Naive thymus-derived CD4-positive, alpha-beta T cell (primary cell): ENCODE measurements around the gene ADGRL3. TPM values are rescaled to one million over a fixed set of nuclear protein-coding genes. Genes with fewer than 3 reads are reported as not detected.
"Not testable (repeated sequence)": the region's sequence is repeated elsewhere in the genome, so short reads cannot be mapped to it uniquely, and the experiment has no call there.

Source experiments
- ATAC-seq: fragments of 150-1000 bp; cut with Tn5 transposase; 2 replicates; pipeline ENCODE4 v1.10.0; 2021; ENCODE audit warnings: mild to moderate bottlenecking, moderate library complexity
- CTCF ChIA-PET: fragments of 350-600 bp; sonication (Branson Sonifier 250); formaldehyde crosslinking; loops from one replicate; lab custom pipeline; 2021; ENCODE audit warnings: antibody characterized with exemption; lab: Charles Lee
- POLR2A ChIA-PET: fragments of 350-600 bp; sonication (Branson Sonifier 250); formaldehyde crosslinking; loops from one replicate; lab custom pipeline; 2021; ENCODE audit warnings: antibody characterized with exemption, inconsistent platforms; lab: Charles Lee
- DNase-seq, 9 donors: peaks; one replicate each; pipeline versions ENCODE4 v3.0.0 to v3.0.0-alpha.2; 2020 to 2022; ENCODE audit warnings: mixed read lengths in 1 of 9
- H3K27ac ChIP-seq: one replicate; pipeline ENCODE4 v1.7.0; 2013; ENCODE audit warnings: mild to moderate bottlenecking, low read depth, low read length, moderate library complexity
- H3K27me3 ChIP-seq, 2 donors: one replicate each; pipeline ENCODE4 v1.7.0; 2013; ENCODE audit warnings: low read length in 2 of 2, mild to moderate bottlenecking in 2 of 2, moderate library complexity in 2 of 2; ENCODE audit not compliant: control insufficient read depth in 2 of 2, insufficient read depth in 2 of 2
- H3K36me3 ChIP-seq, 3 experiments: 1 replicate in 2 of 3; 2 replicates in 1 of 3; pipeline ENCODE4 v1.7.0; 2013; ENCODE audit warnings: low read length in 3 of 3, mild to moderate bottlenecking in 3 of 3, moderate library complexity in 1 of 3; ENCODE audit not compliant: insufficient read depth in 3 of 3, control insufficient read depth in 2 of 3
- H3K4me1 ChIP-seq, 2 donors: one replicate each; pipeline ENCODE4 v1.7.0; 2013; ENCODE audit warnings: low read length in 2 of 2, mild to moderate bottlenecking in 2 of 2, moderate library complexity in 1 of 2; ENCODE audit not compliant: control insufficient read depth in 2 of 2, insufficient read depth in 2 of 2
- H3K4me3 ChIP-seq: 2 replicates; pipeline ENCODE4 v1.7.0; 2013; ENCODE audit warnings: mild to moderate bottlenecking, low read length
- H3K9me3 ChIP-seq, 3 experiments: 1 replicate in 2 of 3; 2 replicates in 1 of 3; pipeline ENCODE4 v1.7.0; 2013; ENCODE audit warnings: low read length in 3 of 3; ENCODE audit not compliant: control insufficient read depth in 2 of 3
- H3K27ac Mint-ChIP-seq, 9 donors: one replicate each; pipeline ENCODE4 v1.8.0; 2020 to 2022; ENCODE audit warnings: mixed read lengths in 9 of 9, mild to moderate bottlenecking in 8 of 9, moderate library complexity in 5 of 9, inconsistent platforms in 2 of 9
- H3K27me3 Mint-ChIP-seq, 5 donors: one replicate each; pipeline ENCODE4 v1.8.0; 2021 to 2022; ENCODE audit warnings: mixed read lengths in 5 of 5, mild to moderate bottlenecking in 1 of 5
- H3K36me3 Mint-ChIP-seq, 5 donors: one replicate each; pipeline ENCODE4 v1.8.0; 2020 to 2022; ENCODE audit warnings: mixed read lengths in 5 of 5, mild to moderate bottlenecking in 3 of 5, inconsistent platforms in 1 of 5
- H3K4me1 Mint-ChIP-seq, 7 donors: one replicate each; pipeline ENCODE4 v1.8.0; 2020 to 2022; ENCODE audit warnings: mixed read lengths in 7 of 7, mild to moderate bottlenecking in 3 of 7, inconsistent platforms in 1 of 7
- H3K4me3 Mint-ChIP-seq, 10 donors: one replicate each; pipeline ENCODE4 v1.8.0; 2020 to 2022; ENCODE audit warnings: mild to moderate bottlenecking in 10 of 10, mixed read lengths in 10 of 10, moderate library complexity in 6 of 10, inconsistent platforms in 2 of 10
- H3K9me3 Mint-ChIP-seq, 11 donors: one replicate each; pipeline ENCODE4 v1.8.0; 2020 to 2022; ENCODE audit warnings: mixed read lengths in 11 of 11, mild to moderate bottlenecking in 4 of 11, inconsistent platforms in 1 of 11, moderate library complexity in 1 of 11
- intact Hi-C, 2 donors: fragments of 100-400 bp; cut with micrococcal nuclease; formaldehyde crosslinking; loops; one replicate each; pipeline ENCODE4 v1.15.1; 2023
- polyA plus RNA-seq, 2 donors: library from polyadenylated mRNA; unstranded; fragments of 300-500 nt; fragmentation: Illumina TruSeq; gene quantifications; one replicate each; pipeline ENCODE4 v1.2.3, GENCODE V29; 2021
- total RNA-seq, 6 experiments: library from RNA in 5 of 6; stranded (reverse) in 5 of 6; gene quantifications; 1 replicate in 5 of 6; 2 replicates in 1 of 6; pipeline ENCODE4 v1.2.3 and lab custom pipeline; 2021 to 2026

ADGRL3 gene
- total and polyA plus RNA-seq, 7 experiments from 2014 or later: not detected

GRCh38 chr4:61984260-61984909 is 784.3 kb downstream of the ADGRL3 start:
- H3K27ac ChIP-seq: no peak overlapping the region
- Mint-ChIP-seq H3K36me3 (no peaks in the 10 kb centered on the region), H3K9me3 (peaks cover 4 to 28% (median 7%) of the 10 kb centered on the region in 11 donors), H3K27ac (no peak overlapping the region), H3K4me3 (no peak overlapping the region), H3K27me3 (no peaks in the 10 kb centered on the region), H3K4me1 (no peaks in the 10 kb centered on the region)
- H3K9me3 ChIP-seq: no peaks in the 10 kb centered on the region
- no peaks in the 10 kb centered on the region for H3K36me3 ChIP-seq
- intact Hi-C loops: no loop called here
- DNase-seq (no peak), ATAC-seq (no peak)
- H3K4me3 ChIP-seq: no peak overlapping the region
- no peaks in the 10 kb centered on the region for H3K27me3 ChIP-seq
- ChIA-PET POLR2A (no interaction called here), CTCF (no interaction called here)
- no peaks in the 10 kb centered on the region for H3K4me1 ChIP-seq

- no peaks in the 10 kb centered on the region for H3K9me3 ChIP-seq
- ATAC-seq: no peak
- H3K27ac ChIP-seq: no peak overlapping the region
- H3K36me3 ChIP-seq: no peaks in the 10 kb centered on the region
- Mint-ChIP-seq H3K4me1 (no peaks in the 10 kb centered on the region), H3K9me3 (peaks cover 2 to 22% (median 6%) of the 10 kb centered on the region in 11 donors), H3K4me3 (no peak overlapping the region), H3K27ac (no peak overlapping the region), H3K27me3 (no peaks in the 10 kb centered on the region), H3K36me3 (no peaks in the 10 kb centered on the region)
- DNase-seq: no peak
- CTCF ChIA-PET: no interaction called here
- H3K4me3 ChIP-seq: no peak overlapping the region
- POLR2A ChIA-PET: no interaction called here
- intact Hi-C loops: no loop called here
- H3K4me1 ChIP-seq: no peaks in the 10 kb centered on the region
- H3K27me3 ChIP-seq: no peaks in the 10 kb centered on the region
Measured at GRCh38 chr4:61985426-61985825, 785.3 kb downstream of the ADGRL3 start.

GRCh38 chr4:61986929-61987328 is 786.8 kb downstream of the ADGRL3 start:
- H3K4me3 ChIP-seq, DNase-seq, ATAC-seq, H3K4me3 Mint-ChIP-seq, intact Hi-C loops, H3K36me3 Mint-ChIP-seq, H3K4me1 Mint-ChIP-seq, H3K9me3 ChIP-seq, H3K4me1 ChIP-seq, H3K27me3 Mint-ChIP-seq, H3K27ac Mint-ChIP-seq, POLR2A ChIA-PET, CTCF ChIA-PET, H3K36me3 ChIP-seq, H3K27me3 ChIP-seq, H3K27ac ChIP-seq: not testable (repeated sequence)
- peaks cover 1 to 21% (median 6%) of the 10 kb centered on the region in 11 donors for H3K9me3 Mint-ChIP-seq

- H3K4me3 Mint-ChIP-seq: no peak overlapping the region
- CTCF ChIA-PET: no interaction called here
Measured at GRCh38 chr4:61992351-61992750, 792.2 kb downstream of the ADGRL3 start.

GRCh38 chr4:61994036-61994435 is 793.9 kb downstream of the ADGRL3 start:
- no peaks in the 10 kb centered on the region for H3K9me3 ChIP-seq
- ChIA-PET CTCF (no interaction called here), POLR2A (no interaction called here)
- H3K36me3 ChIP-seq: no peaks in the 10 kb centered on the region
- Mint-ChIP-seq H3K4me3 (no peak overlapping the region), H3K36me3 (no peaks in the 10 kb centered on the region), H3K9me3 (peaks cover 0 to 8% (median 4%) of the 10 kb centered on the region in 11 donors), H3K4me1 (no peaks in the 10 kb centered on the region), H3K27me3 (no peaks in the 10 kb centered on the region), H3K27ac (no peak overlapping the region)
- H3K27me3 ChIP-seq: no peaks in the 10 kb centered on the region
- H3K4me3 ChIP-seq: no peak overlapping the region
- ATAC-seq (no peak), DNase-seq (no peak)
- intact Hi-C loops: no loop called here
- no peak overlapping the region for H3K27ac ChIP-seq
- H3K4me1 ChIP-seq: no peaks in the 10 kb centered on the region

More at GRCh38 chr4:61992351-61992750, 792.2 kb downstream of the ADGRL3 start:
- DNase-seq (no peak), ATAC-seq (no peak)
- Histone ChIP-seq H3K27ac (no peak overlapping the region), H3K9me3 (no peaks in the 10 kb centered on the region), H3K4me3 (no peak overlapping the region), H3K27me3 (no peaks in the 10 kb centered on the region), H3K4me1 (no peaks in the 10 kb centered on the region), H3K36me3 (no peaks in the 10 kb centered on the region)
- no peaks in the 10 kb centered on the region for H3K4me1 Mint-ChIP-seq
- peaks cover 0 to 10% (median 5%) of the 10 kb centered on the region in 11 donors for H3K9me3 Mint-ChIP-seq
- H3K36me3 Mint-ChIP-seq: no peaks in the 10 kb centered on the region
- intact Hi-C loops: no loop called here
- H3K27me3 Mint-ChIP-seq: no peaks in the 10 kb centered on the region
- no peak overlapping the region for H3K27ac Mint-ChIP-seq
- POLR2A ChIA-PET: no interaction called here

GRCh38 chr4:61995717-61996340 is 795.7 kb downstream of the ADGRL3 start:
- Histone ChIP-seq H3K36me3 (no peaks in the 10 kb centered on the region), H3K4me1 (no peaks in the 10 kb centered on the region), H3K27ac (no peak overlapping the region), H3K9me3 (no peaks in the 10 kb centered on the region), H3K27me3 (no peaks in the 10 kb centered on the region), H3K4me3 (no peak overlapping the region)
- ChIA-PET POLR2A (no interaction called here), CTCF (no interaction called here)
- ATAC-seq (no peak), DNase-seq (no peak)
- intact Hi-C loops: no loop called here
- no peaks in the 10 kb centered on the region for H3K4me1 Mint-ChIP-seq
- H3K4me3 Mint-ChIP-seq: no peak overlapping the region
- H3K27me3 Mint-ChIP-seq: no peaks in the 10 kb centered on the region
- no peaks in the 10 kb centered on the region for H3K36me3 Mint-ChIP-seq
- peaks cover 0 to 7% (median 4%) of the 10 kb centered on the region in 11 donors for H3K9me3 Mint-ChIP-seq
- H3K27ac Mint-ChIP-seq: no peak overlapping the region

GRCh38 chr4:61996943-61997342 is 796.8 kb downstream of the ADGRL3 start:
- H3K4me3 ChIP-seq: no peak overlapping the region
- intact Hi-C loops: no loop called here
- no peaks in the 10 kb centered on the region for H3K36me3 ChIP-seq
- Mint-ChIP-seq H3K27ac (no peak overlapping the region), H3K4me1 (no peaks in the 10 kb centered on the region), H3K36me3 (no peaks in the 10 kb centered on the region), H3K4me3 (no peak overlapping the region), H3K27me3 (no peaks in the 10 kb centered on the region), H3K9me3 (peaks cover 0 to 11% (median 6%) of the 10 kb centered on the region in 11 donors)
- CTCF ChIA-PET: no interaction called here
- no peaks in the 10 kb centered on the region for H3K27me3 ChIP-seq
- no peaks in the 10 kb centered on the region for H3K4me1 ChIP-seq
- no peaks in the 10 kb centered on the region for H3K9me3 ChIP-seq
- H3K27ac ChIP-seq: no peak overlapping the region
- DNase-seq (no peak), ATAC-seq (no peak)
- POLR2A ChIA-PET: no interaction called here
